ENCODE measurements around the gene MYOZ1. TPM values are rescaled to one million over a fixed set of nuclear protein-coding genes. Genes with fewer than 3 reads are reported as not detected.
"Not testable (repeated sequence)": the region's sequence is repeated elsewhere in the genome, so short reads cannot be mapped to it uniquely, and the experiment has no call there.

The MYOZ1 gene
- total and polyA plus RNA-seq, 2 of the 4 experiments (the other 2 are of a cell fraction): 0.18 to 0.29 TPM

DNA sequence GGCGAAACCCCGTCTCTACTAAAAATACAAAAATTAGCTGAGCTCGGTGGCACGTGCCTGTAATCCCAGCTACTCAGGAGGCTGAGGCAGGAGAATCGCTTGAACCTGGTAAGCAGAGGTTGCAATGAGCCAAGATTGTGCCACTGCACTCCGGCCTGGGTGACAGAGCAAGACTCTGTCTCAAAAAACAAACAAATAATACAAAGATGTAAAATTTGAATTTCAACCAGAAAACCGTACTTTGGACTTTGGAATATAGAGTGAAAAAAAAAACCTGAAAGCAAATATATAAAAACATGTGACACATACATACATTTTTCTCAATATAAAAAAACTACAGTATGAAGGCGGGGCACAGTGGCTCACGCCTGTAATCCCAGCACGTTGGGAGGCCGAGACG lies 20.3 kb downstream of the MYOZ1 start:
- H4K91ac ChIP-seq (ENCODE audit: insufficient read depth, low read depth, low read length); H3K9me3 ChIP-seq (ENCODE audit: control insufficient read depth, insufficient read depth, low read length); H3K36me3 ChIP-seq (ENCODE audit: control insufficient read depth, insufficient read depth, low read length); H2AK9ac ChIP-seq (replicated peaks; ENCODE audit: low read depth, low read length, poor library complexity); H2BK5ac ChIP-seq (ENCODE audit: low read depth, low read length, poor library complexity, severe bottlenecking); H3K4me1 ChIP-seq (ENCODE audit: control insufficient read depth, insufficient read depth, low read length); H3K27me3 ChIP-seq (ENCODE audit: control insufficient read depth, insufficient read depth, low read length); H3K9ac ChIP-seq (ENCODE audit: low read depth, low read length); H4K8ac ChIP-seq (ENCODE audit: low read depth in 2 of 2, low read length in 2 of 2); H3K14ac ChIP-seq (replicated peaks; ENCODE audit: low read depth, low read length); H3K27ac ChIP-seq (ENCODE audit: insufficient read depth, low read length); ATAC-seq (ENCODE audit: low read depth); BruUV-seq (replicated peaks); H4K20me1 ChIP-seq (ENCODE audit: insufficient read depth, low read length); H3K9me1 ChIP-seq (ENCODE audit: insufficient read depth, low read length); H3K23ac ChIP-seq (ENCODE audit: low read depth, low read length); DNase-seq; H2BK20ac ChIP-seq (ENCODE audit: low read depth, low read length); H3K4ac ChIP-seq (ENCODE audit: low read depth, low read length); H3K4me2 ChIP-seq (ENCODE audit: low read depth, low read length); dilution Hi-C loops (cut with HindIII; ENCODE audit: low sequenced_read_pairs, unreplicated experiment); H2BK15ac ChIP-seq (ENCODE audit: low read depth, low read length); POLR2A ChIA-PET (ENCODE audit: unreplicated experiment); H2AFZ ChIP-seq (replicated peaks; ENCODE audit: low read length, poor library complexity); H3K4me3 ChIP-seq (ENCODE audit: insufficient read depth, low read depth, low read length); H3K56ac ChIP-seq (ENCODE audit: extremely low read depth, insufficient read depth, low read length); H2BK120ac ChIP-seq (ENCODE audit: low read depth, low read length); H2AK5ac ChIP-seq (ENCODE audit: low read depth, low read length); intact Hi-C loops (cut with micrococcal nuclease); in situ Hi-C loops (cut with MboI; ENCODE audit: low sequenced_read_pairs); H4K5ac ChIP-seq (ENCODE audit: low read depth, low read length); H3K18ac ChIP-seq (ENCODE audit: low read depth, low read length); CTCF ChIA-PET: not testable (repeated sequence)
- WGBS, 2 experiments (ENCODE audit: extremely low coverage in 2 of 2, insufficient read length in 1 of 2): no CpG with 5 or more reads among the region's 12 CpGs
- peaks cover 0 to 12% of the 10 kb centered on the region in 2 experiments; a peak in 3 of 4 replicates for H3K79me1 ChIP-seq (ENCODE audit: low read depth in 1 of 2, low read length in 2 of 2)

DNA sequence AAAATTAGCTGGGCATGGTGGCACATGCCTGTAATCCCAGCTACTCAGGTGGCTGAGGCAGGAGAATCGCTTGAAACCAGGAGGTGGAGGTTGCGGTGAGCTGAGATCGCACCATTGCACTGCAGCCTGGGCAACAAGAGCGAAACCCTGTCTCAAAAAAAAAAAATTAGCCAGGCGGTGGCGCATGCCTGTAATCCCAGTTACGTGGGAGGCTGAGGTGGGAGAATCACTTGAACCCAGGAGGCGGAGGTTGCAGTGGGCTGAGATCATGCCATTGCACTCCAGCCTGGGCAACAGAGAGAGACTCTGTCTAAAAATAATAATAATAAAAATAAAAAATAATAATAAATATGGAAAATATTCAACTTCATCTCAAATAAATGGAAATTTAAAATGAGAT lies 24.1 kb downstream of the MYOZ1 start:
- H3K4ac ChIP-seq (ENCODE audit: low read depth, low read length); H4K5ac ChIP-seq (ENCODE audit: low read depth, low read length); H3K4me1 ChIP-seq (ENCODE audit: control insufficient read depth, insufficient read depth, low read length); H3K4me2 ChIP-seq (ENCODE audit: low read depth, low read length); H3K56ac ChIP-seq (ENCODE audit: extremely low read depth, insufficient read depth, low read length); H3K4me3 ChIP-seq (ENCODE audit: insufficient read depth, low read depth, low read length); H2BK120ac ChIP-seq (ENCODE audit: low read depth, low read length); CTCF ChIA-PET; H3K14ac ChIP-seq (replicated peaks; ENCODE audit: low read depth, low read length); H2AFZ ChIP-seq (replicated peaks; ENCODE audit: low read length, poor library complexity); H4K91ac ChIP-seq (ENCODE audit: insufficient read depth, low read depth, low read length); H3K27me3 ChIP-seq (ENCODE audit: control insufficient read depth, insufficient read depth, low read length); H3K18ac ChIP-seq (ENCODE audit: low read depth, low read length); H2BK20ac ChIP-seq (ENCODE audit: low read depth, low read length); H2BK5ac ChIP-seq (ENCODE audit: low read depth, low read length, poor library complexity, severe bottlenecking); H3K9me3 ChIP-seq (ENCODE audit: control insufficient read depth, insufficient read depth, low read length); BruUV-seq (replicated peaks); H3K23ac ChIP-seq (ENCODE audit: low read depth, low read length); H3K9me1 ChIP-seq (ENCODE audit: insufficient read depth, low read length); H4K8ac ChIP-seq (ENCODE audit: low read depth in 2 of 2, low read length in 2 of 2); POLR2A ChIA-PET (ENCODE audit: unreplicated experiment); ATAC-seq (ENCODE audit: low read depth); H4K20me1 ChIP-seq (ENCODE audit: insufficient read depth, low read length); in situ Hi-C loops (cut with MboI; ENCODE audit: low sequenced_read_pairs); DNase-seq; H3K79me1 ChIP-seq (ENCODE audit: low read depth in 1 of 2, low read length in 2 of 2); H3K36me3 ChIP-seq (ENCODE audit: control insufficient read depth, insufficient read depth, low read length); H2BK15ac ChIP-seq (ENCODE audit: low read depth, low read length); H3K9ac ChIP-seq (ENCODE audit: low read depth, low read length); intact Hi-C loops (cut with micrococcal nuclease); H2AK9ac ChIP-seq (replicated peaks; ENCODE audit: low read depth, low read length, poor library complexity); H3K27ac ChIP-seq (ENCODE audit: insufficient read depth, low read length); dilution Hi-C loops (cut with HindIII; ENCODE audit: low sequenced_read_pairs, unreplicated experiment); H2AK5ac ChIP-seq (ENCODE audit: low read depth, low read length): not testable (repeated sequence)
- 92% methylated on average over 2 of the region's 8 CpGs; no CpG with 5 or more reads in 1 of the 2 experiments for WGBS, 2 experiments (ENCODE audit: extremely low coverage in 2 of 2, insufficient read length in 1 of 2)

All from IMR-90 (cell line).